Keratinocyte (primary cell): ENCODE results near the gene PIGBOS1.

Experiments used
- EZH2 ChIP-seq: IDR thresholded peaks from one replicate; pipeline ENCODE4 v1.6.1; 2012; ENCODE audit warnings: inconsistent platforms, mild to moderate bottlenecking, low read length, moderate library complexity
- TF ChIP-seq, protein P1 (sequence below), 3 experiments: IDR thresholded peaks in 1 of 3; conservative IDR thresholded peaks in 1 of 3; optimal IDR thresholded peaks in 1 of 3; 2 replicates in 2 of 3; 3 replicates in 1 of 3; pipeline versions ENCODE3 to v1.5.1; 2011; ENCODE audit warnings: low read length in 3 of 3, mild to moderate bottlenecking in 3 of 3, moderate library complexity in 2 of 3, control low read depth in 1 of 3, inconsistent platforms in 1 of 3; ENCODE audit not compliant: insufficient read depth in 2 of 3; ENCODE audit errors: extremely low read depth in 1 of 3

DNA sequence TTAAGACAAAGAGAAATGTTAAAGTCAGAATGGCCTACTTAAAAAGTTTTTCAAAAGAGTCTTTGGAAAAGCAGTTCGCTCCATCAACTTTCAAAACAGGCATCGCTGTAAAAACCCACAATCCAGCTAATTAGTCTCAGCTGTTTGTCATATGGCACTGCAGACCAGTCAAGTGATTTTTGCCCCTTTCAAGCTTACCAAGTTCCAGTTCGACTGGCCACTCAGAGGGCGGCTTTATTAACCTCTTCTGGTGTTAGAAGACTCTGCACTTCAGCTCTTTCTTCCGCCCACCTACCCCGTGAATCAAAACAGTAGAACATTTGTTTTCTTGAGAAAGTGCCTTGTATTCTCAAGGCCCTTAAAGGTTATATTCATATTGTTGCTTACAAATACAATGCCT, 48.6 kb downstream of the PIGBOS1 start:
- TF ChIP-seq, protein P1, sequence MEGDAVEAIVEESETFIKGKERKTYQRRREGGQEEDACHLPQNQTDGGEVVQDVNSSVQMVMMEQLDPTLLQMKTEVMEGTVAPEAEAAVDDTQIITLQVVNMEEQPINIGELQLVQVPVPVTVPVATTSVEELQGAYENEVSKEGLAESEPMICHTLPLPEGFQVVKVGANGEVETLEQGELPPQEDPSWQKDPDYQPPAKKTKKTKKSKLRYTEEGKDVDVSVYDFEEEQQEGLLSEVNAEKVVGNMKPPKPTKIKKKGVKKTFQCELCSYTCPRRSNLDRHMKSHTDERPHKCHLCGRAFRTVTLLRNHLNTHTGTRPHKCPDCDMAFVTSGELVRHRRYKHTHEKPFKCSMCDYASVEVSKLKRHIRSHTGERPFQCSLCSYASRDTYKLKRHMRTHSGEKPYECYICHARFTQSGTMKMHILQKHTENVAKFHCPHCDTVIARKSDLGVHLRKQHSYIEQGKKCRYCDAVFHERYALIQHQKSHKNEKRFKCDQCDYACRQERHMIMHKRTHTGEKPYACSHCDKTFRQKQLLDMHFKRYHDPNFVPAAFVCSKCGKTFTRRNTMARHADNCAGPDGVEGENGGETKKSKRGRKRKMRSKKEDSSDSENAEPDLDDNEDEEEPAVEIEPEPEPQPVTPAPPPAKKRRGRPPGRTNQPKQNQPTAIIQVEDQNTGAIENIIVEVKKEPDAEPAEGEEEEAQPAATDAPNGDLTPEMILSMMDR (optimal IDR thresholded peaks at IDR 0.05 in 1 of 3, IDR thresholded peaks at IDR 0.05 in 1 of 3, conservative IDR thresholded peaks at IDR 0.05 in 1 of 3; ENCODE audit: extremely low read depth in 1 of 3, insufficient read depth in 2 of 3, low read length in 3 of 3) = no peak
- no peak for TF ChIP-seq EZH2
